Heart right ventricle (tissue), 16 donors: Measurements from ENCODE around the gene PCDHGC3. TPM values are rescaled to one million over a fixed set of nuclear protein-coding genes. Genes with fewer than 3 reads are reported as not detected.

ENCODE experiments used
- ATAC-seq, 8 donors: fragments of 200-7000 bp; cut with Tn5 transposase; one replicate each; pipeline ENCODE4 v1.9.1; 2020; ENCODE audit warnings: mild to moderate bottlenecking in 8 of 8, moderate library complexity in 8 of 8, moderate number of reproducible peaks in 1 of 8
- DNase-seq, 2 donors: peaks; one replicate each; pipeline ENCODE4 v3.0.0-alpha.2; 2020
- H3K27ac ChIP-seq, 10 donors: fragments of 200-600 bp; sonication (generic) in 2 of 10; one replicate each; pipeline versions ENCODE4 v1.5.0 to v1.8.0; 2020 to 2022; ENCODE audit warnings: mild to moderate bottlenecking in 3 of 10
- H3K27me3 ChIP-seq, 7 donors: fragments of 200-600 bp; one replicate each; pipeline ENCODE4 v1.8.0; 2021 to 2022; ENCODE audit warnings: mild to moderate bottlenecking in 2 of 7
- H3K36me3 ChIP-seq, 9 donors: fragments of 200-600 bp; sonication (generic) in 1 of 9; one replicate each; pipeline versions ENCODE4 v1.5.0 to v1.8.0; 2020 to 2022; ENCODE audit warnings: mild to moderate bottlenecking in 2 of 9
- H3K4me1 ChIP-seq, 9 donors: fragments of 200-600 bp; sonication (generic) in 1 of 9; one replicate each; pipeline versions ENCODE4 v1.5.0 to v1.8.0; 2020 to 2022; ENCODE audit warnings: mild to moderate bottlenecking in 4 of 9
- H3K4me3 ChIP-seq, 10 donors: fragments of 200-600 bp; sonication (generic) in 2 of 10; one replicate each; pipeline versions ENCODE4 v1.5.0 to v1.8.0; 2020 to 2022; ENCODE audit warnings: mild to moderate bottlenecking in 7 of 10, moderate library complexity in 2 of 10
- H3K9me3 ChIP-seq, 11 donors: fragments of 200-600 bp in 10 of 11; sonication (generic) in 2 of 11; one replicate each; pipeline versions ENCODE4 v1.5.0 to v1.8.0; 2013 to 2022; ENCODE audit warnings: mild to moderate bottlenecking in 2 of 11, control low read depth in 1 of 11, moderate library complexity in 1 of 11
- WGBS, 2 donors: extraction: QIAGEN DNeasy Blood & Tissue Kit; methylation state at CpG; one replicate each; pipeline ENCODE4 v1.1.7; 2013; ENCODE audit warnings: inconsistent platforms in 1 of 2; 5-methylcytosine and 5-hydroxymethylcytosine counted together
- intact Hi-C, 10 donors: fragments of 100-400 bp; cut with DNase I; formaldehyde crosslinking; loops; one replicate each; pipeline versions ENCODE4 v1.11.1 to v1.14.2; 2022
- polyA plus RNA-seq, 2 donors: library from polyadenylated mRNA; stranded (reverse); fragments of 200-250 nt; gene quantifications; one replicate each; pipeline ENCODE4 v1.2.3, GENCODE V29; 2013
- total RNA-seq, 10 donors: library from RNA; stranded (reverse); fragmentation: NEBNext Ultra II Directional in 3 of 10; extraction: Animal tissue kit (Norgen Biotek cat#: 25700) in 3 of 10; gene quantifications; one replicate each; pipeline versions ENCODE4 v1.2.1 to v1.2.4, GENCODE V29; 2021 to 2023
- TF ChIP-seq, protein P1 (sequence below), 9 donors: fragments of 200-600 bp; sonication (generic) in 2 of 9; IDR thresholded peaks; one replicate each; pipeline versions ENCODE4 v1.5.0 to v1.8.0; 2021 to 2022; ENCODE audit warnings: antibody characterized with exemption in 9 of 9, mild to moderate bottlenecking in 5 of 9, moderate library complexity in 1 of 9
- donor health status: Arrhythmogenic right ventricular cardiomyopathy.
- donor health status: ischemic (EF 13 %, LVEDD 7.1; RV severe dilation, severe dysfunction).
- donor health status: healthy with polysubstance abuse.
- donor health status: DM: no; HTN: yes; CAD: no.
- donor health status: DM: no; HTN: no; CAD: no.
- donor health status: ischemic (EF 25% LVEDD 6.9; RV normal size, moderate dysfunction).
- donor health status: ischemic (EF 25% LVEDD 5.7; RV mildly dilated, moderate dysfunction).
- donor health status: healthy.
- donor health status: DM: yes; HTN: yes; CAD: no.
- donor health status: Ischemic cardiomyopathy.
- donor health status: ischemic (EF 35%, LVEDD 5.7; RV mildly dilated, moderate dysfunction).
- donor health status: nonischemic (EF 11% LVEDD 7.7; RV severe dilation, severe dysfunction).
- donor health status: DM: yes; HTN: yes; CAD: no.
- donor health status: PGD.
- donor health status: ischemic (EF 29% LVEDD 5.4; RV normal size, mild dysfunction).
- donor health status: nonischemic (EF 23%, LVEDD 6.1; RV moderate dilation, normal function).

Gene PCDHGC3
- total and polyA plus RNA-seq, 12 donors: 12.8 to 48.6 (median 16.0) TPM

DNA sequence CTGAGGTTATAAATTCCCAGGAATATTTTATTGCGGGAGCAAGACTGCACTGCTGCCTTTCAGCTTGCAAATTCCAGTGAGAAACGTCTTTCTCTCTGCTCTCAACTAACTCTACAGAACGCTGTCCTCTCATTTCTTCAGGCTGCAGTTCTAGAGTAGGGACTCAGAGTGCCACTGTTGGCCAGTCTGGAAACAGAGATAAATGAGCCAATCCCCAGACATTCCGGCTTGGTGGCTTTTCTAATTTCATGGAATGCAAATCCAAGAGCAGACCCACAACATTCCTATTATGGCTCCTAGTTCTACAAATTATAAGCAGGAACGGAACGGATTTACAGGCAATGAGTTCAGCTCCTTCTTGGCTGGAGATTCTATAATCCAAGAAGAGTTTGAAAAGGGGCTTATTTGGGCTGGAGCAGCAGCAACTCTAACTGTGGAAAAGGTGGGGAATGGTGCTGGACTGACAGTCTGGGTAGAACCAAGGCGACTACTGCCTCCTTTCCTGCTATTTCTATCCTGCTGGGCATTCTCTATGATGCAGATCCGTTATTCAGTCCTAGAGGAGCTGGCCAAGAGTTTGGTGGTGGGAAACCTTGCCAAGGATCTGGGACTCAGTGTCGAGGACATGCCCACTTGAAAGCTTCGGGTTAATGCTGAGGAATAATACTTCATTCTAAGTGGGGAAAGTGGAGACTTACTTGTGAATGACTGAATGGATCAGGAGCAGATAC lies 36.2 kb upstream of the PCDHGC3 start:
- TF ChIP-seq, protein P1, sequence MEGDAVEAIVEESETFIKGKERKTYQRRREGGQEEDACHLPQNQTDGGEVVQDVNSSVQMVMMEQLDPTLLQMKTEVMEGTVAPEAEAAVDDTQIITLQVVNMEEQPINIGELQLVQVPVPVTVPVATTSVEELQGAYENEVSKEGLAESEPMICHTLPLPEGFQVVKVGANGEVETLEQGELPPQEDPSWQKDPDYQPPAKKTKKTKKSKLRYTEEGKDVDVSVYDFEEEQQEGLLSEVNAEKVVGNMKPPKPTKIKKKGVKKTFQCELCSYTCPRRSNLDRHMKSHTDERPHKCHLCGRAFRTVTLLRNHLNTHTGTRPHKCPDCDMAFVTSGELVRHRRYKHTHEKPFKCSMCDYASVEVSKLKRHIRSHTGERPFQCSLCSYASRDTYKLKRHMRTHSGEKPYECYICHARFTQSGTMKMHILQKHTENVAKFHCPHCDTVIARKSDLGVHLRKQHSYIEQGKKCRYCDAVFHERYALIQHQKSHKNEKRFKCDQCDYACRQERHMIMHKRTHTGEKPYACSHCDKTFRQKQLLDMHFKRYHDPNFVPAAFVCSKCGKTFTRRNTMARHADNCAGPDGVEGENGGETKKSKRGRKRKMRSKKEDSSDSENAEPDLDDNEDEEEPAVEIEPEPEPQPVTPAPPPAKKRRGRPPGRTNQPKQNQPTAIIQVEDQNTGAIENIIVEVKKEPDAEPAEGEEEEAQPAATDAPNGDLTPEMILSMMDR (IDR thresholded peaks at IDR 0.05): no peak
- WGBS, 2 donors: 60 to 66% methylated on average over 10 of the region's 10 CpGs
- Histone ChIP-seq H3K36me3 (peaks cover 0 to 33% (median 0%) of the 10 kb centered on the region in 9 donors), H3K27ac (no peak overlapping the region), H3K4me1 (peaks cover 0 to 16% (median 0%) of the 10 kb centered on the region in 9 donors), H3K27me3 (no peaks in the 10 kb centered on the region), H3K9me3 (peaks cover 0 to 94% (median 40%) of the 10 kb centered on the region in 11 donors), H3K4me3 (no peak overlapping the region)
- no peak for DNase-seq
- intact Hi-C loops: loop anchor here in 1 of 10 donors (5.0 kb wide), 1 partner anchor 38 kb away; the partner anchor contains the start of gene PCDHGC3
- ATAC-seq: peak in 3 of 8 donors; percentile 26 to 70 (median 68)

DNA sequence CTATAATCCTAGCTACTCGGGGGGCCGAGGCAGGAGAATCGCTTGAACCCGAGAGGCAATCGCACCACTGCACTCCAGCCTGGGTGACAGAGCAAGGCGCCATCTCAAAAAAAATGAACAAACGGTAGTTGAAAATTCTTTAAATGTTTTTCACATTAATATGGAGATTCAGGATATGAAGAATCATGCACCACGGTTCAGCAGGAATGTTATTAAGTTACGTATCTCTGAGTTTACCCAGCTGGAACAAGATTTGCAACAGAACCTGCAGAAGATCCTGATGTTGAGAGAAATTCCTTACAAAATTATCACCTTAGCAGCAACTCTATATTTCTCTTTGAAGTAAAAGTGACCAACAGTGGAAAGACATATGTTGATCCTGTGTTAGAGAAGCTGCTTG lies 35.4 kb upstream of the PCDHGC3 start:
- WGBS, 2 donors: 97% methylated on average over 9 of the region's 9 CpGs
- no peak for ATAC-seq

DNA sequence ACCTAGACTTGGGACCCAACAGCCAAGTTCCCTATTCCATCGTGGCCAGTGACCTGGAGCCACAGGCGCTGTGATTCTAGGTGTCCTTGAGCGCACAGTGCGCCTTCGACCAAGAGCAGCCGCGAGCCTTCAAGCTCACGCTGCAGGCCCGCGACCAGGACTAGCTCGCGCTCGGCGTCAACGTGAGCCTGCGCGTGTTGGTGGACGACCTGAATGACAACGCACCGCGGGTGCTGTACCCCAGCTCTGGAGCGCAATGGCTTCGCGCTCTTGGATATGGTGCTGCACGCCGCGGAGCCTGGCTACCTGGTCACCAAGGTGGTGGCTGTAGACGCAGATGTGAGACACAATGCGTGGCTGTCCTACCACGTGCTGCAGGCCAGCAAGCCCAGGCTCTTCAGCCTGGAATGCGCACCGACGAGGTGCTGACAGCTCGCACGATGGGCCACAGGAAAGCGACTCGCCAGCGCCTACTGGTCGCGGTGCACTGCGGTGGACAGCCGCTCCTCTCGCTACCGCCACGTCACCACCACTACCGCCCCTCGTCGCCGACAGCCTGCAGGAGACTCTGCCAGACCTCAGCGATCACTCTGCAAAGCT lies 34.1 kb upstream of the PCDHGC3 start:
- TF ChIP-seq, protein P1 (IDR thresholded peaks at IDR 0.05): peak in 1 of 9 donors; percentile 5
- H3K27ac ChIP-seq: peak overlapping the region in 1 of 10 donors; percentile 5
- intact Hi-C loops: loop anchor here in 1 of 10 donors (5.0 kb wide), 1 partner anchor 36 kb away; the partner anchor contains the start of gene PCDHGC3
- no peak for DNase-seq
- 51 to 53% methylated on average over 50 of the region's 50 CpGs for WGBS, 2 donors
- no peaks in the 10 kb centered on the region for H3K27me3 ChIP-seq
- H3K36me3 ChIP-seq: peaks cover 0 to 32% (median 0%) of the 10 kb centered on the region in 9 donors
- H3K4me1 ChIP-seq: peaks cover 0 to 16% (median 0%) of the 10 kb centered on the region in 9 donors
- peak; percentile 60 to 92 (median 82) for ATAC-seq
- no peak overlapping the region for H3K4me3 ChIP-seq
- peaks cover 0 to 88% (median 38%) of the 10 kb centered on the region in 11 donors for H3K9me3 ChIP-seq

More for the DNA sequence above, 35.4 kb upstream of the PCDHGC3 start:
- H3K4me3 ChIP-seq: no peak overlapping the region
- no peak overlapping the region for H3K27ac ChIP-seq
- peaks cover 0 to 94% (median 45%) of the 10 kb centered on the region in 11 donors for H3K9me3 ChIP-seq
- peaks cover 0 to 16% (median 0%) of the 10 kb centered on the region in 9 donors for H3K4me1 ChIP-seq
- intact Hi-C loops: loop anchor here in 1 of 10 donors (5.0 kb wide), 1 partner anchor 37 kb away; the partner anchor contains the start of gene PCDHGC3
- H3K27me3 ChIP-seq: no peaks in the 10 kb centered on the region
- TF ChIP-seq, protein P1 (IDR thresholded peaks at IDR 0.05): no peak
- DNase-seq: no peak
- H3K36me3 ChIP-seq: peaks cover 0 to 40% (median 0%) of the 10 kb centered on the region in 9 donors

DNA sequence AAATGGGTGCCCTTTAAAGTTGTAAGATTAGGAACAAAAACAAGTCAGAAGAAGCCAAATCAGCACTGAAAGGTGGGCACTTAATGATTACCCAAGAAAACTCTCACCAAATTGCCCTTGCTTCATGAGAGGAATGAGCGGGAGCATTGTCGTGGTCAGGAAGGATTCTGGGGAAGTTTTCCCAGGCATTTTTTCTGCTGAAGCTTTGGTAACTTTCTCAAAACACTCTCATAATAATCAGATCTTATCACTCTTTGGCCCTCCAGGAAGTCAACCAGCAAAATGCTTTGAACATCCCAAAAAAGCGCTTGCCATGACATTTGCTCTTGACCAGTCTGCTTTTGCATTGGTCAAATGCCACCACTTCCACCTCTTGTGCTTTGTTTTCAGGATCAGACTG lies 10.4 kb upstream of the PCDHGC3 start:
- H3K27ac ChIP-seq: no peak overlapping the region
- no peak overlapping the region for H3K4me3 ChIP-seq
- WGBS, 2 donors: 97 to 99% methylated on average over 3 of the region's 3 CpGs
- ATAC-seq (no peak), DNase-seq (no peak)
- H3K9me3 ChIP-seq: peaks cover 0 to 15% (median 0%) of the 10 kb centered on the region in 11 donors
- peaks cover 0 to 26% (median 0%) of the 10 kb centered on the region in 9 donors for H3K36me3 ChIP-seq
- TF ChIP-seq, protein P1 (IDR thresholded peaks at IDR 0.05): no peak
- intact Hi-C loops: no loop called here
- H3K4me1 ChIP-seq: peaks cover 0 to 3% (median 0%) of the 10 kb centered on the region in 9 donors
- H3K27me3 ChIP-seq: no peaks in the 10 kb centered on the region
